Measurements from ENCODE around the gene STRA8.

DNA sequence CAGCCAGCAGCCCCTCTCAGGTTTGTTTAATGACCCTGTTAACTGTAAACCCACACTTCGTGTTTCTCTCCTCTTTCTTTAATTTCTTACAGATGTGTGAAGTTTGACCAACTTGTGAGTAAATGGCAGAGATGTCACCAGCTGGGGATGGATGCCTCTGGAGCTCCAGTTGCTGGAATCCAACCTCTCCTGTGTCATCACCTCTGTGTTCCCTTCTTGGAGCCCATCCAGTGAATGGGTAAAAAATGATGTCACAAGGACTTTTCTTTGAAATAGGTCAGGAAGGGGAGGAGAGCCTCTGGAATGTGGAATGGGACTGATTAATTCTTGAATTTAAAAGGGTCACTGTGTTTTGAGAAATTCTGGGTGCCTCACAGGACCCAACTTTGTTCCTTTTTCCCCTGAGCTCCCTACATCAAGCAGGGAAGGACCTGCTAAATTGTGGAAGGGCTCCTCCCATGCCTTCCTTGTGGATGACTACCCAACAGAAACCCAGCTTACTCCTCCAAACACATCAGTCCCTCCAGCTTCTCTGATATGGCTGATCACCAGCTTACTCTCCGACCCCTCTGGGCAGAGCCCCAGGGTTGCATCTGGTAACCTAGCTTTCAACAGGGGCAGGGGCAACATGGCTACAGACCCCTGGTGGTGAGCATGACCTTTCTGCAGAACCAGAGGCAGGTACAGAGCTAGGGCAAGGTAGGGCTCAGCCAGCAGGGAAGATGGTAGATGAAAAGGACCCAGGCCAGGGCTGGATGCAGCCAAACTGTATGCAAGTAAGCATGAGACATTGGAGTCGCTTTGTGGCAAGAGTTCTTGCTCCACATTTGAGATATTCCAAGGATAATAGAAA lies 67.5 kb downstream of the STRA8 start:
- TF ChIP-seq, protein P1, sequence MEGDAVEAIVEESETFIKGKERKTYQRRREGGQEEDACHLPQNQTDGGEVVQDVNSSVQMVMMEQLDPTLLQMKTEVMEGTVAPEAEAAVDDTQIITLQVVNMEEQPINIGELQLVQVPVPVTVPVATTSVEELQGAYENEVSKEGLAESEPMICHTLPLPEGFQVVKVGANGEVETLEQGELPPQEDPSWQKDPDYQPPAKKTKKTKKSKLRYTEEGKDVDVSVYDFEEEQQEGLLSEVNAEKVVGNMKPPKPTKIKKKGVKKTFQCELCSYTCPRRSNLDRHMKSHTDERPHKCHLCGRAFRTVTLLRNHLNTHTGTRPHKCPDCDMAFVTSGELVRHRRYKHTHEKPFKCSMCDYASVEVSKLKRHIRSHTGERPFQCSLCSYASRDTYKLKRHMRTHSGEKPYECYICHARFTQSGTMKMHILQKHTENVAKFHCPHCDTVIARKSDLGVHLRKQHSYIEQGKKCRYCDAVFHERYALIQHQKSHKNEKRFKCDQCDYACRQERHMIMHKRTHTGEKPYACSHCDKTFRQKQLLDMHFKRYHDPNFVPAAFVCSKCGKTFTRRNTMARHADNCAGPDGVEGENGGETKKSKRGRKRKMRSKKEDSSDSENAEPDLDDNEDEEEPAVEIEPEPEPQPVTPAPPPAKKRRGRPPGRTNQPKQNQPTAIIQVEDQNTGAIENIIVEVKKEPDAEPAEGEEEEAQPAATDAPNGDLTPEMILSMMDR (IDR thresholded peaks at IDR 0.05), result no peak
- TF ChIP-seq POLR2A (IDR thresholded peaks at IDR 0.05), result no peak

Data from uterus (tissue), 2 donors.